GM18907 (cell line): ENCODE measurements around the gene PTK6.
"Not testable (repeated sequence)": the region's sequence is repeated elsewhere in the genome, so short reads cannot be mapped to it uniquely, and the experiment has no call there.

Experiments
- ATAC-seq: cut with Tn5 transposase; IDR thresholded peaks from one replicate; pipeline ENCODE4 v1.9.1; 2021; ENCODE audit warnings: mild to moderate bottlenecking, moderate library complexity; ENCODE audit not compliant: unreplicated experiment

The PTK6 gene

DNA sequence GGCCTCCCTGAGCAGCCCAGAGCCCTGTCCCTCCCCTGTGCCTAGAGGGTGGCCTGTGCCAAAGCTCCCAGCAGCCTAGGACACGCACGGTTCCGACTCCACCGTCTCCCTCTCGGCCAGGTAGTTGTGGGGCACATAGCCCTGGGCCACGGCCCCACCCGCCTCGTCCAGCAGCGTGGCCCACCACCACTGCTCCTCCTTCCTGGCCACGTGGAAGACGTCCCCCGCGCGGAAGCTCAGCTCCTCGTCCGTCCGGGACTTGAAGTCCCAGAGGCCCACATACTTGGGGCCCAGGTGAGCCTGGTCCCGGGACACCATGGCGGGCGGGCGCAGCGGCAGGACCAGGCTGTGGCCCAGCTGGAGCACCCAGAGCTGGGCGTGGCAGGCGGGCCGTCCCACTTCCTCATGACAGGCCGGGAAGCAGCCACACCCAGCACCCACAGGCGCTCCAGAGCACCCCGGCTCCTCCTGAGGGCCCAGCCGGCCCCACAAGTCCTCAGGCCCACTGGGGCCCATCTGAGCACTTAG lies at the start of gene PTK6:
PTK6 (minus strand) TSS at position 380 of the 528 bp plus-strand sequence; CDS start at position 318, 62 bp downstream.
- ATAC-seq, result no peak

DNA sequence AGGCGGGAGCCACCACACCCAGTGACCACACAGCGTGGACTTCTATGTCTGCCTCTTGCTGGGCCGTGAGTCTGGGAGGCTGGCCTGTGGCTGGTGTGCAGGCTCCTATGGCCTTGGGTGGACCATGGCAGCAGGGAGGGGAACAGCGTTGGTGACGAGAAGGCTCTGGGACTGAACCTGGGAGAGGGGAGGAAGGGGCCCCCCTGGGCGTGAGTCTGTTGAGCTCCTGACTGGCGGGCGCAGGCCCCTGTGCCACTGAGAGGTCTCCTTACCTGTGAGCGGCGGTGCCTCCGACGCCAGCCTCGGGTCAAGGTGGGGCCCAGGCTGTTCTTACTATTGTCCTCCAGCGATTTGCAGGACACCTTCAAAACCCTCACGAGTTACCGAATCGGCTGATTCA lies 49.6 kb upstream of the PTK6 start:
- ATAC-seq, result no peak

DNA sequence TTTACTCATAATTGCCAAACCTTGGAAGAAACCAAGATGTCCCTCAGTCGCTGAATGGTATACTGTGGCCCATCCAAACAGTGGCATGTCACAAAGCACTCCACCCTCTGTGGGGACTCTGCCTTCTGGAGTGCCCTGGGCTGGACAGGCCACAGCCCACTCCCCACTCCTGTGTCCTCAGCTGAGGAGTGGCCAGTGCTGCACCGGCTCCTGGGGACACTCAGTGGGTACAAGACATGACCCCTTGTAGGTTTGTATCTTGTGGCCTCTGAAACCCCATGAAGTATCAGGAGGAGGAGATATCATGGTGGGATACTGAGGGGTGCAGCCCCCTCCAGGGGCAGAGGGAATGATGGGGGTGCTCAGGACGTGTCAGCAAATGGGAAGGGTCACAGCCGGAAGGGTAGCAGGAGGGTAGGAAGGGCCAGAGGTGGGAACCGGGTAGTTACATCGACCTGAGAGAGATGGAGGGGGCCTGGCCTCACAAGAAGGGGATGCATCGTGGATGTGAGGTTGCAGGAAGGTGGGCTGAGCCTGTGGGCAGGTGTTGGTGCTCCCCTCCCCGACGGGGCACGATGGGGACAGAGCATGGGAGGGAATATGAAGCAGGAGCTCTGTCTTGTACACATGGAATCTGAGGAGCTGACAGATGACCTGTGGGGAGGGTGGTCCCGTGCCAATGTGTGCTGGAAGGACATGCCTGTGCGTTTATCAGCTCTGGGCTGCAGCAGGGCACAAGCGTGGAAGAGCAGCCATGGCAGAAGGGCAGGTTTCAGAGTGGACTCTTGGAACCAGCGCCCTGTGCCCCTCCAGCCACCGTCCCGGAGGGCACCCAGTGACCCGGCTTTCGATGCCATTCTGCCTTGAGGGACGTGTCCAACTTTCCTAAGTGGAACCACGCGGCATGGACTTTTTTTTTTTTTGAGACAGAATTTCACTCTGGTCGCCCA lies 48.7 kb upstream of the PTK6 start:
- no peak for ATAC-seq

DNA sequence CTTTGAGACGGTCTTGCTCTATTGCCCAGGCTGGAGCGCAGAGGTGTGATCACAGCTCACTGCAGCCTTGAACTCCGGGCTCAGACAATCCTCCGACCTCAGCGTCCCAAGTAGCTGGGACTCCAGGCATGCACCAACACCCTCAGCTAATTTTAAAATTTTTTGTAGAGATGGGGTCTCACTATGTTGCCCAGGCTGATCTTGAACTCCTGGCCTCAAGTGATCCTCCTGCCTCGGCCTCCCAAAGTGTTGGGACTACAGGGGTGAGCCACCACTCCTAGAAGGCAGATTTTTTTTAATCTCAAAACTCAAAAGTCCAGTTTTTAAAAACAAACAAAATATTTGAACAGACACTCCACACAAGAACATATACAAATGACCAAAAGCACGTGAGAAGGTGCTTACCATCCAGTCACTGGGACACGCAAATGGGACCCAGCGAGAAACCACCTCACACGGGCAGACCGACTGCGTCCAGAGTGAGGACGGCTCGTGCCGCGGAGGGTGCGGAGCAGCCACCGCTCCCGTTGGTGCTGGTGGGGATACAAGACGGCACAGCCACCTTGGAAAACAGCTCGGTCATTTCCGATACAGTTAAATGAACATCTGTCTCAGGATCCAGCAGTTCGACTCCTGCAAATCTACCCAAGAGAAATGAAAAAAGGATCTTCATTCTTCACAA lies 45.3 kb upstream of the PTK6 start:
- no peak for ATAC-seq

DNA sequence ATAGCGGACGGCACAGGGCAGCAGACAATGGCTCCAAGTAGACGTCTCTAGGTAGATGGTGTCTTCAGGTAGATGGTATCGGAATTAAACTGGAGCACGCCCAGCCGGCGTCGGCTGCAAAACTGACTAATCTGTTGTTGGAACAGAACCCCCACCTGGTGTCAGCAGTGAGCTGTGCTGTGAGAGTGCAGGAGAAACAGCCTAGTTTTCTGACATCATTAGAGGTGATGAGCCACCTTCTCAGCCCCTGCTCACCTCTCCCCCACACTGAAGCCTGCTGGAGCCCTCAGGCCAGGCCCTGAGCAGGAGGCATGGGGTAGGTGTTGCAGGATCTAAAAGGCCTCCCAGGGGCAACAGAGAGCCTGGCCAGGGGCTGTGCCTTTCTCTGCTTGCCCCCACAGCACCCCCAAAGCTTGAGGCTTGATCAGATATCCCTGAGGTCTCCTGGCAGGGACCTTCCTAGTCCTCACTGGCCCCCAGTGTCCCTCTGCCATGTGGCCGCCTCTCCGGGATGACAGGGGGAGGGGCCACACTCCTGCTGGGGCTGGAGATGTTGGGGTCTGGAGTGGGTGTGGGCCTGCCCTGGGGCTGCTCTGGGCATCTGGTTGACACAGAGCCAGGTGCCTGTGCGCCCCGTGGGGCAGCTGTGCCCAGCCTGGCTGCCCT lies 43.8 kb upstream of the PTK6 start:
- no peak for ATAC-seq

DNA sequence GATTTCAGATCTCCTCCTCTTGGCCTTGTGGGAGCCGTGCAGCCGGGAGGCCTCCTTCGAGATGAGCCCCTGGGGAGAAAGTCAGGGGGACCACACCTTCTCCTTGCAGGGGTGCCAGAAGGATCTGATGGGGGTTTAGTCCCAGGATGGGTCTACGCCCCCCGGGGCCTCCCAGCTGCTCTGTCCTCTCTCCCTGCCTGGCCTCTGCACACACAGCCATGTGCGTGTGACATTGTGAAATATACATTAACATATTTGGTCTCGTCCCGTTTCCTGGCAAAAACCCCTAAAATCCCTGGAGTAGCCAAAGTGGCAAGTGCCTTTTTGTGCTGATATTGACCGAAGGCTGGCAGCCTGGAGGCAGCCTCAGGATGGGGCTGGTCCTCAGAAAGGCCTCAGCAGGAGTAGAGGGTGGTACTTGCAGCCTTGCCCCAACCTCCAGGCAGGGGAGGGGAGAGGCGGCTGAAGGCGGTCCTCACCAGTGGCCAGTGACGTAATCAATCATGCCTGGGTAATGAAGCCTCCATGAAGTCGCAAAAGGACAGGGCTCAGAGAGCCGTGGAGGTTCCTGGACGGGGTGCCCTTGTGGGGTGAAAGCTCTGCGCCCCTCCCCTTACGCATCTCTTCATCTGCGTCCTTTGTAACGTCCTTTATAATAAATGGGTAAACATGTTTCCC lies 42.0 kb upstream of the PTK6 start:
- ATAC-seq, result no peak

DNA sequence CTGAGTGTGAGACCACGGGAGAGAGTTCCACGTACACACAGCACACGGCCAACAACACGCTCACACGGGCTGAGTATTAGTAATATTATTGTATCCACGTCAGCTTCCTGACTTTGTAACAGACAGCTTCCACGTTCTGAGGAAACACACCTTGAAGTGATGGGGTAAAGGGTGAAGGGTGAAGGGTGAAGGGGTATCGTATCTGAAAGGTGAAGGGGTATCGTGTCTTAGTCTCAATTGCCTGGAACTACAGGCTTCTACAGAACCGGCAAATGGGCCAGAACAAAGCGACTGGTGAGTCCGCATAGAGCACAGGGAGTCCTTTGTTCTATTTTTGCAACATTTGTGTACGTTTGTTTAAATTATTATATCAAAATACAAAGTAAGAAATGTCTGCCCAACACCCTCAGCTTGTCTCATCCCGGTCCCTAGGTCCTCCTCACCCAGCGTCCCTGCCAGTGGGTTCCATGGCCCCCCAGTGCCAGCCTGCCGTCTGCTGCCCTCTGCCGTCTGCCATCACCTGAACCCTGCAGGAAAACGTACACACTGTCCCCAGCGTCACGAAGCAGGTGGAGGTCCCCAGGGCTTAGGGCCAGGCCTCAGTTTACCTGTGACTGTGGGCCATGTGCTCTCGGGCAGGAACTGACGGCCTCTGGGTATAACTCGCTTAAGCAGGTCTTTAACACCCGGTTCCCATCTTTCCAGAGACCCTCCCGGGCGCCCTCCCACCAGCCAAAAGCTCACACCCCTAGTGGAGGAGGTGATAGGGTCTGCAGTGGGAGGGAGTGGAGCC lies 41.2 kb upstream of the PTK6 start:
- ATAC-seq, result no peak

DNA sequence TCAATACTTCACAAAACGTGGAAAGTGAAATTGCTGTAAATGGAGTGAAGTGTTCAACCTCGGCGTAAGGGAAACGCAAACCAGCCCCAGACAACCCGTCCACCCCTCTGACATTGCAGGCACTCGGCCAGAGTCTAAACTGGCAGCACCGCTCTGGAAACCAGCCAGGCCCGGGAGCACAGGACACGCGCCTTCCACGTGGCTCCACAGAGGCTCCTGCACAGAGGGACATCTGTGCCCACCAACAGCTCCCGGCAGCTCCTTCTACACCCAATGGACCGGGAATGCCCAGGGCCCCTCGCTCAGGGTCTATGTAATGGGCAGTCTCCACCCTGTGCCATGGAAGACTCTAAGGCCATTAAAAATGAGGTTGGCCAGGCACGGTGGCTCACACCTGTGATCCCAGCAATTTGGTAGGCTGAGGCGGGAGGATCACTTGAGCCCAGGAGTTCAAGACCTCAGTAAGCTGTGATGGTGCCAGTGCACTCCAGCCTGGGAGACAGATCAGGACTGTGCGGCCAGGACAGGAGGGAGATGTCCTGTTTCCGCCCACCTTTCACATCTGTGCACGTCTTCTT lies 40.2 kb upstream of the PTK6 start:
- no peak for ATAC-seq

DNA sequence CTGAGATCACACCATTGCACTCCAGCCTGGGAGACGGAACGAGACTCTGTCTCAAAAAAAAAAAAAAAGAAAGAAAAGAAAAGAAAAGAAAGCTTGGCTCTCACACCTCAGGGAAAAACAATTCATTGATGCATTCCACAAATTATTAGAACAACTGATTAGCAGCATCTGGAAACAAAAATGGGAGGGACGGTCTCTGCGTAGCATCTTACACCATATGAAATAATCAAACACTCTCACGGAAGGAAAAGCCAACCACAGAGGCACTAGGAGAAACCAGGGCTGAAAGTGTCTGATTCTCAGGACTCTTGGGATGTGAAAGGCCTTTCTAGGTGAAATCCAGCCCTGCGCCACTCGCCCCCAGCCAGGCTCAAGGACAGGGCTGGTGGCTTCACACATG lies 39.1 kb upstream of the PTK6 start:
- no peak for ATAC-seq

DNA sequence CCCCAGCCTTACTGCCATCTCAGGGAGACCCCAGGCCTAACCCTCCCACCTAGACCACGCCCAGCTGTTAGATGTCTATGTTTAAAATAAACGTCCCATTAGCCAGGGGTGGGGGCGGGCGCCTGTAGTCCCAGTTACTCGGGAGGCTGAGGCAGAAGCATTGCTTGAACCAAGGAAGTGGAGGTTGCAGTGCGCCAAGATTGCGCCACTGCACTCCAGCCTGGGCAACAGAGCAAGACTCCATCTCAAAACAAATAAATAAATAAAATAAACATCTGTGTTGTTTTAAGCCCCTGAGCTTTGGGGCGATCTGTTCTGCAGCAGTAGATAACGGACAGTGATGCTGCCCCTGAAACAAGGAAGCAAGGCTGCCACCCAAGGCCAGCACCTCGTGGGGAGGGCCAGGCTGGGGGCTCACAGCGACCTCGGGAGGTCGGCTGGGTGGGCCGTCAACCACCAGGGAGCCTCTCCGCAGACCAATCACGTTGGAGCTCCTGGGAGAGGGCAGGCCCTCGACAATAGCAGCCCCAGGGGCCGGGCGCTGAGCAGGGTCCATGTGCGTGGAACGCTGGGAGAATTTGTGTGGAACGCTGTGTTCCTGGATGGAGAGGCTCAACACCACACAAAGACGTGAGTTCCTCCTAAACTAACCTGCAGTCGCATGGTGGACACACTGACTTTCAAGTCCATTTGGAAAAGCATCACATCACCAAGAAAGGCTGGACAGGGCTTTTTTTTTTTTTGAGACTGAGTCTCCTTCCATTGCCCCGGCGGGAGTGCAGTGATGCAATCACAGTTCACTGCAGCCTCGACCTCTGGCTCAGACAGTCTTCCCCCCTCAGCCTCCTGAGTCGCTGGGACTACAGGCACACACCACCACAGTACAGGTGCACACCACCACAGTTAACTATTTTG lies 37.9 kb upstream of the PTK6 start:
- ATAC-seq, result no peak

DNA sequence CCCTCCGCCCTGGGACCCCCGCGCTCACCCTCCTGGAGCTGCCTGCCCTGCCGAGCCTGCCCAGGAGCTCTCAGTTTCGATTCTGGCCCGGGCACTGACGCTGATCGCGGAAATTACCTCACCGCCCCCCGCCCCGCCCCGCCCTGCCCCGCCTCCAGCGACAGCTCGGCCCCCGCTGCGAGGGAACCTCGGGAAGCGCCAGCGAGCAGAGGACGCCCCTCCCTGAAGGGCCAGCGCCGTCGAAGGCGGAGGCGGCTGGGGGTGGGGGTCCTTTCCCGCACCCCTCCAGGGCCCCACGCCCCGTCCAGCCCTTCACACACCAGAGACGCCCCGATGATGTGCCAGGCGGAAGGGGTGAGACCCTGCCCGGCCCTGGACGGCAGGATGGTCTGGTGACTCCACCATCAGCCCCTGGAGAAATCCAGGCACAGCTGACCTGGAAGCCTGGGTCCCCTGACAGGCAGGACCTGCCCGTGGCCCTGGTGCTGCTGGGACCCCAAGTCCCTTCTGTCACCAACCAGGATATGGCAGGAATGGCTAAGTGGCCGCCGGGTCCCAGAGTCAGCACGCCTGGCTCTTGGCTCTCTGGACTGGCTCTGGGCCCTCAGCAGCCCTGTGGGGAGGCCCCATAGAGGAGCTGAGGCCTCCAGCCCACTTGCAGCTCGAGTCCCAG lies 37.1 kb upstream of the PTK6 start, which contains the start of gene HELZ2:
HELZ2 (minus strand) TSS at position 84 of the 673 bp plus-strand sequence. CDS start 1,854 bp downstream, outside the sequence.
- ATAC-seq, result peak; percentile 44

DNA sequence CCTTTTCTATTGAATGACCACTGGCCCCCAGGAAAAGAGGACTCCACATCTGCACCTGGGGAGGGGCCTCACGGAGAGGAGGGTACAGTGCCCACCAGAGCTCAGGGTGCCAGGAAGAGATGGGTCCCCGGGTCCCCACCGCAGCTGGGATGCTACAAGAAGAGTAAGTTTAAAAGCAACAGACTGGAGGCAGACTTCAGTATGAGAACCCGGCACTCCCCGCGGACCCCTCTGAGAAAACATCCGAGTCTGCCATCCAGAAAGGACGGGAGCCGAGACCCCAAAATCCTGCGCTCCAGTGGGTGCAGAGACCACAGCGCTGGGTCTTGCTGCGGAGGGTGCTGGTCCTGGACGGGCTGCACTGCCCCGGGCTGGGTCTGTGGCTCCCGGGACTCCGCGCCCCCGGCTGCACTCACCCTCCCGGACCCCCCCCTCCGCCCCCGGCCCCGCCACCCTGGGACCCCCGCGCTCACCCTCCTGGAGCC lies 36.5 kb upstream of the PTK6 start:
- ATAC-seq, result no peak

DNA sequence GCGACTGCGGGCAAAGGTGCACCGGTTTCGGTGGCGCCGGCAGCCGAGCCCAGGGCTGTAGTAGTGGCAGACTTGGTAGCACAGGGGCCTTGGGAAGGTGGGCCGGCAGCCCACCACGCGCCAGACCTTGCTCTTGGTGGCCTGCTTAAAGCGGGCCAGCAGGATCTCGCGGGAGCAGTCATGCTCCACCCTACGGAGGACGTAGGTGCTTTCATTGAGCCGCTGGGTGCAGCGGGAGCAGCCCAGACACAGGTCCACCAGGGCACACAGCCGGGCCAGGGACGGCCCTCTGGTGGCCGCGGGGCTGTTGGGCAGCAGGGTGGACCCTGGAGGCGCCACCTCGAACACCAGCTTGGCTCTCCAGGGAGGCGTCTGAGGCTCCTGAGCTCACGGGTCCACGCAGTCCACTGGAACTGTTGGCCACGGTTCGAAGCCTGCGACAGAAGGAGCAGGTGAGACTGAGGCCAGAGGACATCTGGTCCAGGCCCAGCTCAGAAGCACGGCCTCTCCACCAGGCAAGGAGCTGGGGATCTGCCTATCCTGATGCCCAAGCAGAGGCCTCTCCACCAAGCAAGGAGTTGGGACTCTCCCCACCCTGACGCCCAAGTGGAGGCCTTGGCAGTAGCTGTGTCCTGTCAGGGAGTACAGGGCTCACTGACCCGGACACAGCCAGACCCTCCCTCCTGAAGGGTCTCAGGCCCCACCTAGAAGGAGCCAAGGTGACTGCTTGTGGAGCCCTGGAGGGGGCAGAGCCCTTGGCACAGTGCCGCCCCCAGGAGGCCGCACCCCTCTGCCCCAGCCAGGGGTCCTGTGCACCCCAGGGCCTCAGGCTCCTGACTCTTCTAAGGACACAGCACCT lies 35.8 kb upstream of the PTK6 start:
- ATAC-seq, result no peak

DNA sequence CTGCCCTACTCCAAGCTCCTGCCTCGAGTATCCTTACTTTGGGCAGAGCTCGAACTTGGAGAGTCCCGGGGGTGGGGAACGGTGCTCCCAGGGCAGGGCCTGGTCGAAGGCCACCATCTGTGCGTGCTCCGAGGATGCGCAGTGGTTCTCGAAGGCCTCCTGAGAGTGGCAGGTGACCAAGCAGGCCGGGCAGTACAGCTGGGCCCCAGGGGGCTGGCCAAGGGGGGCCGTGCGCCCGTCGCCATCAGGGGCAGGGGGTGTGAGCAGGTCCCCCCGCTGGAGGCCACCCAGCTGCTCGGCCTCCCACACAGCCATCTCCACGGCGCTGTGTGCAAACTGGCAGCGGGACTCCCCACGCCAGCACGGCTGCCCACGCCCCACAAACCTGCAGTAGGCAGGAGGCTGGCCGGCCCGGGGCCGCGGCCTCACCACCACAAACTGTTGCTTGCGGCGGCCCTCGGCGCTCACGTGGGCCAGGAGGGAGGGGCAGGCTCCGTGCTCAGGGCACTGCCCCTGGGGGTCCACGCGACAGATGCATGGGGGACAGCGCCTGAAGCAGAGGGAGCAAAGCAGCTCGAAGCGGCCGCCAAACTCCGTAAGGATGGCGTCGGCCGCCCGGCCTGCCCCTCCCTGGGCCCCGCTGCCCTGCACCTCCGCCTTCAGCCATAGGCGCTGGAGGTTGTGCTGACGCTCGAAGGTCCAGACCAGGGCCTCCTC lies 35.1 kb upstream of the PTK6 start:
- ATAC-seq, result no peak

DNA sequence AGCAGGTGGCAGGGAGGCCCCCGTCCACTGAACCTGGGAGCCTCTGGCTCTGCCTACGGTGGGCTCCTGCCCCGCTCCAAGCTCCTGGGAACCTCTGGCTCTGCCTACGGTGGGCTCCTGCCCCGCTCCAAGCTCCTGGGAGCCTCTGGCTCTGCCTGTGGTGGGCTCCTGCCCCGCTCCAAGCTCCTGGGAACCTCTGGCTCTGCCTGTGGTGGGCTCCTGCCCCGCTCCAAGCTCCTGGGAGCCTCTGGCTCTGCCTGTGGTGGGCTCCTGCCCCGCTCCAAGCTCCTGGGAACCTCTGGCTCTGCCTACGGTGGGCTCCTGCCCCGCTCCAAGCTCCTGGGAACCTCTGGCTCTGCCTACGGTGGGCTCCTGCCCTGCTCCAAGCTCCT lies 33.9 kb upstream of the PTK6 start:
- ATAC-seq, result not testable (repeated sequence)
